HG03469 (cell line): Measurements from ENCODE around the gene C13orf46.

Source experiments
- ATAC-seq: cut with Tn5 transposase; IDR thresholded peaks from one replicate; pipeline ENCODE4 v1.9.1; 2021; ENCODE audit warnings: mild to moderate bottlenecking, moderate library complexity, moderate number of reproducible peaks; ENCODE audit not compliant: unreplicated experiment

The C13orf46 gene

DNA sequence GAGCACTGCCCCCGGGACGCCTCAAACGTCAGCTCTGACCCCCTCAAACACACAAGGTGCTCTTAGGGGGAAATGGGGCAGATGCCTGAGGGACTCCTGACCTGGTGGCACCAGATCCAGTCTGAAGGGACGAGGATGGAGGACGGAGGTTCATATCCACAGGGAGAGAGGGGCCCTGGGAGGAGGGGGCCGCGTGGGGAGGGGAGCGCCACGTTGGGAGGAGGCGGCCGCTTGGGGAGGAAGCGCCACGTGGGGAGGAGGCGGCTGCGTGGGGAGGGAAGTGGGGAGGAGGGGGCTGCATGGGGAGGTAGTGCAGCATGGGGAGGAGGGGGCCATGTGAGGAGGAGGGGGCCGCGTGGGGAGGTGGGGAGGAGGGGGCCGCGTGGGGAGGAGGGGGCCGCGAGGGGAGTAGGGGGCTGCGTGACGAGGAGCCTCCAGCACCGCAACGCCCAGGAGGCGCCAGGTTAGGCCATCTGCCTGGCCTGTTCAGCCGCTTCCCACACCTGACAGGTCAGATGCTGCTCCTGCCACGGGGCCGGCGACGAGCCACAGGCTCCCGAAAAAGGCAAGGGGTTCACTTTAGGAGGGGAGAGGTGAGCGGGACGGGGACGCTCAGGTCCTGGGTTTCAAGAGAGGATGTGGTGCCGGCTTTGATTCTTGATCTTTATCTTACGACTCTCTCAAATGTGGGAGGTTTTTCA lies 36.7 kb upstream of the C13orf46 start:
- no peak for ATAC-seq

DNA sequence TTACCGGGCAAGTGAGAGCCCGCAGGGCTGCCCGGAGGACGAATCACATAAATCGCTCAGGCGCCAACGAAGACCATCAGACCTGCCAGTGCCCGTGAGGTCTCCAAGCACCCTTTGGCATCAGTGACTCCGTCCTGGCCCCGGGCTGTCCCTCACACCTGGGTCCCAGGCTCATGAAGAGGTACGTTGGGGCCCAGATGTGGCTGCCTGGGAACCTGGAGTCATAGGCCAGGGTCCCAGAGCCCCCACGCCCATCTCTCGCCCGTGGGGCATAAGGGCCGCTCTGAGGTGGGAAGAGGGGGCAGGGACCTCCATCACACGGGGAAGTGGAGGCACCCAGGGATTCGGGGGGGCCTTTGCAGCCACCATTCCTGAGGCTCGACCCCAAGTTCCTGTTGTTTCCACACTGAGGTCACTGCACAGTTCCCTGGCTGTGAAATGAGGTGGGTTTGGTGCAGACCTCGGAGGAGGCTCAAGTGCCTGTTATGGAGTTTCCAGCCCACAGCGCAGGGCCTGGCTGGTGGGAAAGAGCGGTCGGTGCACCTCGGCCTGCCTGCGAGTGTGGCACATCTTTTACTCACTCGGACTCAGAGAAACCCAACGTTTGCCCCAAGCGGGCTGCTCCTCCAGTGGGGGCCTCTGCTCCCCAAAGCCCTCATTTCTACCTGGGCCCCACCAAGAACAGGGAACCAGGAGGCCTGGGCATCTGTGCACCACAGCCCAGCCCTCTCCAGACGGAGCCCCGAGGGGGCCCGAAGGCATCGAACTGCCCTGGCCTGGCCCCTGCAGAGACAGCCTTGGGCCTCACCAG lies 35.9 kb upstream of the C13orf46 start:
- ATAC-seq = no peak

DNA sequence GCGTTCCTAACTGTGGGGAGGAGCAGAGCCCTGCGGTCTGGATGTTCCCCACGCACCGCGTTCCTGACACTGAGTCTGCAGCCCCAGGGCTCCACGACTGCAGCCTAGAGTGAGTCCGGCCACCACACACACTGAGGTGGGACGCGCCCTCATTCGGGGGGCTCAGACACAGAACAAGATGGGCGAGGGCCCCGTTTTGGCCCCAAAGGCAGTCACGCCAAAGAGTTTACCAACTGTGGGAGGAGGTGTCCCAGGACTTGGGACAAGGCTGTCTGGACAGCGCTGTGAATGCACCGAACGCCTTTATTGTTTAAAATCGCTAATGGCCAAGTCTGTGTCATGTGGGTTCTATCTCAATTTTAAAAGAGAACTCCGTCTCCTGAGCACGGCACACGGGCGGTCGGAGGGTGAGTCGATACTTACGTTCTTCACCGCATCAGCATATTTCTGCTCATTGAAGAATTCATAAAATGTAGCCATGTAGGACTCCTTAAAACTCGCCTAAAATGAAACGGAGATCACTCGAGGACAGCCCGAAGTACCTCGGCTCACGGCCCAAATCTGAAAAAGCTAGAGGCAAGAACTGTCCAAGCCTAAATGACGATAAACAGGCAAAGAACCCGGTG lies 35.2 kb upstream of the C13orf46 start:
- no peak for ATAC-seq

DNA sequence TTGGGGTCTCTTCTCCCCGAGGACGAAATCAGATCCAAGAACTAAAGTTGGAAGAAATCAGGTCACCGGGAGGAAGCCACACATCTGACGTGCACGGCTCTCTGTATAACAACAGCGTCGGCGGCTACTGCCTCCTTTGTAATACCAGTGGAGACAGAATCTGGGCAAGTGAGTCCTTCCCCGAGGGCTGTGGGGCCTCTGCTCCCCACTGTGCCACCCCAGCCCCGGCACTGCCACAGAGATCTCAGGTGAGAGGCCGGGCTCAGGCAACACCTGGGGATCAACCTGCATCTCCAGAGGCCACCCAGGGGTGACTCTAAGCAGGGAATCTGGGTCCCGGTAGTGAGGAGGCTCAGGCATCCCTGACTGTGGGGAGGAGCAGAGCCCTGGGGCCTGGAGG lies 33.7 kb upstream of the C13orf46 start:
- no peak for ATAC-seq

DNA sequence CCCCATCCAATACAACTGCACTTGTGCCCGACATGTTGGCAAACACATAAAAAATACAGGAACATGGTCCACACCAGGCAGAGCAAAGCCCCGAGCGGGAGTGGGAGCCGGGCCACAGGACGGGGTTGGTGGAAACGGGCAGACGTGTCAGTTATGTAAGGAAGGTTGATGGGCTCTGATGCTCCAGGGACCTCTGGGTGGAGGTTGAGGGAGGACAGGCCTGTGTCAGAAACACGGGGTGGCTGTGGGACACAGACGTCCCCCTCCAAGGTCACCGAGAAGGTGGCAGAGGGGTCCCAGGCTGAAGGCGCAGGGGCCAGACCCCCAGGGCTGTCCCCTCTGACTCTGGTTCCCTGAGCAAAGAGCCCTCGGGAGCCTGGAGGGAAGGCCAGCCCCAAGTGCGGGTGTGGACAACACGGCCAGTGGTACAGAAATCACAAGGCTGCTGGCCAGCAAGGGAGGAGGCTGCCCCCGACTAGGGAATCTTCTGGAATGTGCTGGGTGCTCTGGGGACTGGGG lies 31.4 kb upstream of the C13orf46 start:
- ATAC-seq = no peak

DNA sequence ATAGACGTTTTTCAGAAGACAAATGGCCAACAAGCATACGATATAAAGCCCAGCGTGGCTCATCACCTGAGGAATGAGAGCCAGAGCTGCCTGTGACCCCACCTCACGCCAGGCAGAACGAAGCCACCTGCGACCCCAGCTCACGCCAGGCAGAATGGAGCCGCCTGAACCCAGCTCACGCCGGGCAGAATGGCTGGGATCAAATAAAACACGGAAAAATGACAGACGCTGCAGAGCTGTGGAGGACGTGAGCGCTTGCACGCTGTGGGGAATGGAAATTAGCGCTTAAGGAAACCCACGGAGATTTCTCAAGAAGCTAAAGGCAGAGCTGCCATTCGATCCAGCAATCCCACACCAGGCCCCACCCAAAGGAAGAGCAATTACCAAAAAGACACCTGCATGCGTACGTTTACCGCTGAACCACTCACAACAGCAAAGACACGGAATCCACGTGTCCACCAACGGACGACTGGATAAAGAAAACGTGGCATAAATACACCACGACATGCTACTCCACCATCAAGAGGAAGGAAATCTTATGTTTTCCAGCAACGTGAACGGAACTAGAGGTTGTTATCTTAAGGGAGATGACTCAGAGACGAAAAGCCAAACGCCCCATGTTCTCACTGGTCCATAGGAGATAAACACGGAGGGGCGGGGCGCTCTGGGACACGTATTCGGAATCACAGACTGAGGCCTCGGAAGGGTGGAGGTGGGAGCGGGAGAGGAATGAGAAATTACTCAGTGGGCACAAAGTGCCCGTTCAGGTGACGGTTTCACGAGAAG lies 30.7 kb upstream of the C13orf46 start:
- ATAC-seq = no peak

DNA sequence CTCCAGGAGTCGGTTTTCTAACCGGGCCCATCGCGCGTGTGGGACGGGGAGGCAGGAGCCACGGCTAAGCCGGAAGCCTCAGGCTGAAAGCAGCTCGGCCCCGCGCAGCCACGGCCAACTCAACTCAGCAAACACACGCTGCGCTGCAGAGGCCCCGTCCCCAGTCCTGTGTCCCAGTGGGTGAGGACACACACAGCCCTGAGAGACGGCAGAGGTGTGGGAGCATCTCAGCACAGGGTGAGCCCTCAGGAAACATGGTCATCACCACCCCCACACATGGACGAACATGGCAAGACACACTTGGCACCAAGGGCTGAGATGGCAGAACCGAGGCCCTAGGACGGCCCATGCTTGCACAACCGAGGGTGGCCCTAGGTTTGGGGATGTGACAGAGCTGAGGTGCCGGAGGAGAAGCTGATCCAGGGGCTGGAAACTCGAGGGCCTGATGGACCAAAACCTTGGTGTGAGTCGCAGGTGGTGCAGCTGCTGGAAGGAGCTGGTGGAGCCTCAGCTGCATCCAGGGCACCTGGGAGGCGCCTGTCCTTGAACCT lies 29.0 kb upstream of the C13orf46 start:
- no peak for ATAC-seq

DNA sequence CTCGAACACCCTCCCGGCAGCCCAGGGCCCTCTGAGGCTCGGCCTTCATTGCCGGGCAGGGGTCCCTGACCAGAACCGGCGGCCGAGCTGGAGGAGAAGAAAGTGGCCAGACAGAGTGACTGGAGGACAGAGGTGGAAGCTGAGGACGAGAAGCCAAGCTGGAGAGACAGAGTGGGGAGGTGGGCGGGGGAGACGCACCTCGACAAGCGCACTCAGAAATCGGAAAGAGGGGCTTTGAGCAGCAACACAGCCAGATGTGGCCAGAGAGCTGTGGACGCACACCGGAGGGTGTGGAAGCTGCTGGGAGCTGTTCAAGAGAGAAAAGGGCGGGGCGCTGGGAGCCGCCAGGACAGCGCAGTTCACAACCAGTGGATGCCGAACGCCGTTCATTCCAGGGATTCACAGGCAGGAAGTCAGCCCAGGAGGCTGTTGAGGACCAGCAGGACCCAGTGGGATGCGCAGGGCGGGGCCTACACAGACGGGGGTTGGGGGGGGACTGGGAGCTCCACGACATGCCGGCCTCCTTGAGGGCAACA lies 28.2 kb upstream of the C13orf46 start:
- ATAC-seq = no peak

DNA sequence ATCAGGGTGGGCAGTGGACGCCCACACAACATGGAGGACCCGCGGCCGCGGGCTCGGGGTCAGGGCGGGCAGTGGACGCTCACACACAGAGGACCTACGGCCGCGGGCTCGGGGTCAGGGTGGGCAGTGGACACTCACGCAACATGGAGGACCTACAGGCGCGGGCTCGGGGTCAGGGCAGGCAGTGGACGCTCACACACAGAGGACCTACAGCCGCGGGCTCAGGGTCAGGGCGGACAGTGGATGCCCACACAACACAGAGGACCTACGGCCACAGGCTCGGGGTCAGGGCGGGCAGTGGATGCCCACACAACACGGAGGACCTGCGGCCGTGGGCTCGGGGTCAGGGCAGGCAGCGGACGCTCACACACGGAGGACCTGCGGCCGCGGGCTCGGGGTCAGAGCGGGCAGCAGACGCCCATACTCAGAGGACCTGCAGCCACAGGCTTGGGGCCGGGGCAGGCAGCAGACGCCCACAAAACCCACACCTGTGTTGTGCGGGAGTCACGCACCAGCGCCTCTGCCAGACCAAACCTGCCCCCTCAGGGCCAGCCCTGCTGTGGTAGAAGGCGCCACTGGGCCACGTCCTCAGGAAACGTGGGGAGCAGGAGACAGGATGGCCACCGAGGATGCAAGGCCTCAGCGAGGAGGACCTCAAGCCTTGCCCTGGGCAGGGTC lies 27.6 kb upstream of the C13orf46 start:
- no peak for ATAC-seq

DNA sequence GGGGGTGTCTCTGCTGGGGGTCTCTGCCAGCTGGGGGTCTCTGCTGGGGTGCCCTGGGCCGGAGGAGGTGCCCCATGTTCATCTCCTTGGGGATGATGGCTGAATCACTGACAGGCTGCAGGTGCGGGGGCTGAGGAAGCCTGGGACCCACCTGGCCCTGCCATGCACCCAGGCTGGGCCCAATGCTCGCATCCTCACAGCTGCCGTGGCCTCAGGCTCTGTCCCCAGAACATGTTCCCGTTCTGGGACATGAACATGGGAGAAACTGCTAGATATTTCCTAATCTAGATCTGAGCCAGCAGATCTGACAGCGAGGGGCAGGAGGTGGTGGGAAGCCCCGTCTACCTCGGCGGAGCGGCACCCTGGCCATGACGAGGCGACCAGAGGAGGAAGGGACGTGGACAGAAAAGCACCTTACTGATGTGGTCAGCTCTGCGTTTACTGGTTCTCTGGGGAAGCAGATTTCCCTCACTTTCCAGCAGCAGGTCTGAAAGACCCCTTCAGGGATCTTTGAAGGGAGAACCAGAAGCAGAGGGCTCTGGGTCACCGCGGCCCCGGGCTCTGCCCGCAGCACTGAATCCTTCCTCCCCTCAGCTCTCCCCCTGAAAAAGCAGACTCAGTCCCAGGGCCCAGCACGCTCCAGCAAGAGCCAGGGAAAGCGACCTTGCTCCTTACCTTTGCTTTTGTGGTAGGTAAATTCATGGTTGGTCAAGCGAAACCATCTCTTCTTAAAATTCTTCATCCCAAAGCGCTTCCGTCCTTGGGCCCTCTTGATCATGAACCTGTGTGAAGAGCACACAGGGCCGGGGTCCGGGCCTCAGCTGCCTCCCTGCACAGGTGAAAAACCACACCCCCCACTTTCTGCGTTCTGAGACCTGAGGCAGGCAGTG lies 26.5 kb upstream of the C13orf46 start:
- ATAC-seq = no peak

DNA sequence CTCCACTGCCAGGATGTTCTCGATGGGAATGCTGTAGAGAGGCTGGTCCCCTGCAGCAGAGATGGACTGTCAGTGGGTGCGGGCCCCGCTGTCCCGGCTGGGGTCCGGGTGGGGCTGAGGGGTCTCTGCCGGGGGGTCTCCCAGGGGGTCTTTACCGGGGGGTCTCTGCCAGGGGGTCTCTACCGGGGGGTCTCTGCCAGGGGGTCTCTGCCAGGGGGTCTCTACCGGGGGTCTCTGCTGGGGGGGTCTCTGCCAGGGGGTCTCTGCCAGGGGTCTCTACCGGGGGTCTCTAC lies 25.7 kb upstream of the C13orf46 start:
- no peak for ATAC-seq

DNA sequence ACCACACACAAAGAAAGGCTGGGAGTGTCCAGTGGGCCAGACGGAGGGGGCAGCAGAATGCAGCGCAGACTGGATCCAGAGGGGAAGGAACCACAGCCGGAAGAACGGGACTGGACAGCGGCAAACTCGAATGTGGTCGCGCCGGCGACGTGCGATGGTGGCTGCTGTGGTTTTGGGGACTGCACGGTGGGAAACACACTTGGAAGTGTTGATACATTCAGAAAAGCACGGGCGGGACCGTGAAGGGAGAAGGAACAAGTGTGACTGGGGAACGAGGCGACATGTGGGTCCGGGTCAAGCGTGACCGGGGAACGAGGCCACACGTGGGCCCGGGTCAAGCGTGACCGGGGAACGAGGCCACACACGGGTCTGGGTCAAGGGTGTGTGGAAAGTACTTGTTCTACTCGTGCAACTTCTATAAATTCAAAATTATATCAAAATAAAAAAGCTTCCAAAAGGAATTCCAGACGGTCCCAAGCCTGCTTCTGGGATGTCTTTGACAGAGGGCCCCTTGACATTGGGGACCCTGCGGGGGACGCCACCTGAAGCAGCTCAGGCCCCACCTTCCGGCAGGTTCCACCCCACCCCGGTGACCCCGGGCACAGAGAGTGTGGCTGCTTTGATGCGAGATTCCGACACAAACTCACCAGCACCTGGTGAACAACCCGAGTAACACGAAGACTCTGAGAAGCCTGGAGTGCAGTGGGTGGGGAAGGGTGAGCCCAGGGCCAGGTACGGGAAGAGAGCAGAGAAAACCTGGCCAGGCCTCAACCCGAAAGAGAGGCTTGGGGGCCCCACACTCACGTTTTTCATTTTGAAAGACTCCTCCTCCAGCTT lies 25.1 kb upstream of the C13orf46 start:
- ATAC-seq = no peak

DNA sequence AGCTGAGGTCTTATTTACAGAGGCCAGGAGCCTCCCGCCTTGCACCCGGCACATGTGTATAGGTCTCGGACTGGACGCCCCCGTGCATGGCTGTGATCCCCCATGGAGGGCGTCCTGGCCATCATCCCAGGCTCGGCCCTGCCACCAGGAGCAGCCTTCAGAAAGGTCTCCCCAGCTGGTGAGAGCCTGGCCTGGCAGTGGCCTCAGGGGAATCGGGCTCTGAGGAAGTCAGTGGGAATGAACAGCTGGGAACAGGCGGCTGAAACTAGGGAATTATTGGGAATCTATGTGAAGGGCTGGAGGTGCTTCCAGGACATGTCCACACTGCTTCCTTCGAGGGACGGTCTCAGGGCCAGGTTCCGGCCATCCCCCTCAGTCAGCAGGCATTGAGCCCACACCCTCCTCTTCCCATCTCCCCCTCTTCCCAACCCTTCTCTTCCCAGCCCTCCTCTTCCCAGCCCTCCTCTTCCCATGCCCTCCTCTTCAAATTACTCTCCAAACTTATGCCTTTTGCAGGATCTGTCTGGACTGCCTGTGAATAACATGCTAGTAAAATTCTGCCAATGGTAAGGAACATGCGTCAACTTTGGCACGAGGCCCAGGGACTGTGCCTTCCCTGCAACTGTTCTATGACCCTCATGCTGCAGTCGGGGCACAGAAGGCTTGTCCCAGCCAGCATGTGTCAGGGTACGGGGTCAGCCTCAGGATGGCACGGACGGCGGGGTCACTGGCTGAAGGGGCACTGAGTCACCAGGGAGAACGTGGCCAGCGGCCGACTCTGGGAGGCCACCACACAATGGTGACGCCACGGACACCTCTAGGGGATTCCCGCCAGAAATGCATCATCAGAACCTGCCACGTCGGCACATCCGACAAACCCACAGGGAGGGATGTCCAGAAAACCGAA lies 24.2 kb upstream of the C13orf46 start:
- no peak for ATAC-seq

DNA sequence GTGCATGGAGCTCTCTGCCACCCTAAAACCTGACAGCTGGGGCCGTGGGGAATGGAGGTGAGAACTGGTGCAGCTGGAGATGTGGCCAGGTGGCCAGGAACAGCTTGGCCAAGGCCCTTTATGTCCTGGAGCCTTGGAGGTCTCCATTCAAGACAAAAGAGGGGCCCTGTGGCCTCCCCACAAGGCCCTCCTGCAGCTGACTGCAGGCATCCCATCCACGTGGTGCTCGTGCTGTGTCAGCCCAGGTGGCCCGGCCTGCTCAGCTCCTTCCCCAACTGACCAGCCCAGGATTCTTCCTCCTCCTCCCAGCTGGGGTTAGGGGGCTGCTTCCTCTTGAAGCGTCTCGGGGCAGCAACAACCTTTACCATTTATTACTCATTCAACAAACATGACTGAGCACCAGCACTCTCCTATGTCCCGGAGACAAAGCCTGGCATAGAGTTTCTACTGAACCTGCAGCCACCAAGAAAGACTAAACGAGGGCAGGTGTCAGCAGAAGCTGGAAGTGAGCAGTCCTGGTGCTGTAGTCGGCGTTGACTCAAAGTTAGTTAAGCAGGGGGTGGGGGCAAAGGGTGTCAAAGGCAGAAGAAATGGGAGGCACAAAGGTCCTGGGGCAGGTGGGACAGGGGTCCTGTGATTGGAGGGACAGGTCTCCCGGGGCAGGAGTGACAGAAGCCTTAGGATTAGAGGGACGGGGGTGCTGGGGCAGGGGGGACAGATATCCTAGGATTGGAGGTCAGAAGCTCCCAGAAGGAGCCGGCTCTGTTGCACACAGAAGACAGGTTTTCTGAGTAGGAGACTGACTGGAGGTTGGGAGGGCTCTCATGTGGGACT lies 23.3 kb upstream of the C13orf46 start:
- no peak for ATAC-seq

DNA sequence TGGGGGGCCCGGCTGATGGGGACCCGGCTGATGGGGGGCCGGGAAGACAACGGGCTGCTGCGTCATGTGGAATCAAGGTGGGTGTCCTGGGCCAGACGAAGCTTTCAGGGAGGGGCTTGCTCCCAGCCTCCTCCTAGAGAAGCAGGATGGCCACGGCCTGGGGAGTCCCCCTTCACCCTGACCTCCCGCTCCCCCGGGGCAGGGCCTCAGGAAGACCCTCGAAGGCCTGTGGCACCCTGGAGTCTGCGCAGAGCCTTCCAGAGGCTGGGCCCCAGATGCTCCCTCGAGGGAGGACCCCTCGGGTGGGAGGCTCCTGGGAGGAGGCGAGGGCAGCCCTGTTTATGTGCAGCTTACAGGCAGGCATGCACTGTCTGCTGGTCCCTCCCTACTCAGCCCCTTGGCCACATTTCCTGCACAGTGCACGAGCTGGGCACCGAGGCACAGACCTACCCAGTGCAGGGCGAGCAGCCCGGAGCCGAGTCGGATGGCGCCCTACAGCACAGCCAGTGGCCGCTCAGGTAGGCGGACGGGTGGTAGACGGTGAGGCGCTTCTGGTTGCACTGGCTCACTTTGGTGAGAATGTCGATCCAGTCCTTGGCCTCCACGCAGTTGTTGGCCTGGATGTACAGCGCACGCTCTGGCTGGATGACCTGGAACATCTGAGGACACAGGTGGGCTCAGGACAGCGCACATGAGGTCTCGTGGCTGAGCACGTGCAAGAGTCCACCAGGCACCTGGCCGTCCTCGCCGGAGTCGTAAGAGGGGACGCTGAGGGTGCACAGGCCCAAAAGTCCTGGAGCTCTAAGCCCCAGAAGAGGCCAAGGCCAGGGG lies 22.4 kb upstream of the C13orf46 start:
- no peak for ATAC-seq
